ENCODE data around the gene CNPPD1.
"Not testable (repeated sequence)": the region's sequence is repeated elsewhere in the genome, so short reads cannot be mapped to it uniquely, and the experiment has no call there.

CNPPD1 gene

DNA sequence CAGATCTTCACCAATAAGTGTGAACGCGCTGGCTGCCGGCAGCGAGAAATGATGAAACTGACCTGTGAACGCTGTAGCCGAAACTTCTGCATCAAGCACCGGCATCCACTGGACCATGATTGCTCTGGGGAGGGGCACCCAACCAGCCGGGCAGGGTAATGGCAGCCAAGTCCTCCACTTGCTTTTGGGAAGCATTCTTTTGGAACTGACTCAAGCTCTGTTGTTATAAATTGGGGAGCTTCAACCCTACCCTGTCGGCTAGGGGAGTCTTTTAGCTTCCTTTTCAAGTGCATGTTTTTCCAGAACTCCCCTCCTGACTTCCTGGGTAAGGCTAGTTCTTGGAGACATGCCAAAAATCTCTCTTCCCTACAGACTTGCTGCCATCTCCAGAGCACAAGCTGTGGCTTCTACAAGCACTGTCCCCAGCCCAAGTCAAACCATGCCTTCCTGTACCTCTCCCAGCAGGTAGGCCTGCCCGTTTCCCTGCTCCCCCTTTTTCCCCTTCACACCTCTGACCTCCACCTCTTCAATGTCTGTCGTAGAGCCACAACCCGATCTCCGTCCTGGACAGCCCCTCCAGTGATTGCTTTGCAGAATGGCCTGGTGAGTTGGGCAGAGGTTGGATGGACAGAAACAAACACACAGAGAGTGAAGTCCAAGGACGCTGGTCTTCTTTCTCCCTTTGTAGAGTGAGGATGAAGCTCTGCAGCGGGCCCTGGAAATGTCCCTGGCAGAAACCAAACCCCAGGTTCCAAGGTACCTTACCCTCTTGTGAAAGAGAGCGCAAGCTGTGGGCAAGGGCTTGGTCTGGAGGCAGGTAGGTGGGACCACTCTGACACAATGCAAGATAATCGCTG is 31.4 kb upstream of the CNPPD1 start:
- DNase-seq: no peak

GRCh38 chr2:219207134-219207883 is 30.6 kb upstream of the CNPPD1 start:
- DNase-seq: no peak

DNA sequence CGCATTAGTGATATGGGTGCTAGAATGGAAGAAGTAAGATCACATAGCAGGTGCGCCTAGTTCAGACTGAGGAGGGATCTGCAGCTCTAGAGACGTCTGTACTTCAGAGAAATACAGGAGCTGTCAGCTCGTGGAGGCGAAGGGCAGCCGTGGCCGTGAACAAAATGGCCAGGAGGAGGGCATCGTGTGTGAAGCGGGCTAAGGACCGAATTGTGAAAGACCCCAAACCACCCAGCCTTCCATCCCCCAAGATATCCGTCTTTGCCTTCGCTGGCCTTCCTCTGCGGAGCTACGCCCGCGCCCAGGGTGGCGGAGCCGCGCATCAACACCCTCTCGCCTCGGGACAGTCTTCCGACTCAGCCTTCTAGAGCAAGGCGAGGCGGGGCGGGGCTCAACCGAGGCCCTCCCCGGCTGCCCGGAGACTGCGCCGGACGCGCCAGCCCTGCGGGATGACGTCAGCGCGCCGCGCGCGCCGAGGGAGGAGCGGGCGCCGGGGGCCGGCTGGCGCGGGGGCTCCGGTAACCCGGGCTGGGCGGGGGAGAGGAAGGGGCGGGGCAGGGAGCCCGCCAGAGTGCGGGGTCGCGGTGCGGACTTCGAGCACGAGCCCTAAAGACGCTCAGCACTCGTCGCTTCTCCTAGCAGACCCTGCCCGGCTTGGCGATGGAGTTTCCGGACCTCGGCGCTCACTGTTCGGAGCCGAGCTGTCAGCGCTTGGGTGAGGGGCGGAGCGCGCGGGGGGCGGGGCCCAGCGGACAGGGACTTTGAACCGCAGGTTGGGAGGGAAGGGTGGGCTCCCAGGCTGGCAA is 29.8 kb upstream of the CNPPD1 start, which contains the start of gene ZFAND2B:
Gene ZFAND2B, plus strand, starts transcription at position 455 of the 806 bp plus-strand sequence. Its CDS starts 206 bp downstream, at position 661.
- DNase-seq: peak; percentile 85 to 98

DNA sequence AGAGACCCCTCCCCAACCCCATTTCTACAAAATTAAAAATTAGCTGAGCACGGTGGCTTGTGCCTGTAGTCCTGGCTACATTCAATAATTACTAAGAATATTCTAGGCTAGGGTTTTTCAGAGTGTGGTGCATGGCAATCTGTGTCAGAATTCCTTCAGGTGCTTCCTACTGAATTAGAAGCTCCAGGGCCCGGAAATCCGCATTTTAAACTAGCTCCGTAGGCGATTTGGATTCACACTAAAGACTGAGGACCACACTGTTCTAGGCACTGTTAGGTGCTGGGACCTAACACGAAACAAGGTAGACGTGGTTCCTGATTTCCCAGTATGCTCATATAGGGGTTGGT is 29.2 kb upstream of the CNPPD1 start:
- no peak for DNase-seq

GRCh38 chr2:219205165-219205538 is 28.4 kb upstream of the CNPPD1 start:
- DNase-seq: no peak

GRCh38 chr2:219204425-219205164 is 27.9 kb upstream of the CNPPD1 start:
- no peak for DNase-seq

GRCh38 chr2:219201331-219201730 is 24.6 kb upstream of the CNPPD1 start:
- DNase-seq: not testable (repeated sequence)

DNA sequence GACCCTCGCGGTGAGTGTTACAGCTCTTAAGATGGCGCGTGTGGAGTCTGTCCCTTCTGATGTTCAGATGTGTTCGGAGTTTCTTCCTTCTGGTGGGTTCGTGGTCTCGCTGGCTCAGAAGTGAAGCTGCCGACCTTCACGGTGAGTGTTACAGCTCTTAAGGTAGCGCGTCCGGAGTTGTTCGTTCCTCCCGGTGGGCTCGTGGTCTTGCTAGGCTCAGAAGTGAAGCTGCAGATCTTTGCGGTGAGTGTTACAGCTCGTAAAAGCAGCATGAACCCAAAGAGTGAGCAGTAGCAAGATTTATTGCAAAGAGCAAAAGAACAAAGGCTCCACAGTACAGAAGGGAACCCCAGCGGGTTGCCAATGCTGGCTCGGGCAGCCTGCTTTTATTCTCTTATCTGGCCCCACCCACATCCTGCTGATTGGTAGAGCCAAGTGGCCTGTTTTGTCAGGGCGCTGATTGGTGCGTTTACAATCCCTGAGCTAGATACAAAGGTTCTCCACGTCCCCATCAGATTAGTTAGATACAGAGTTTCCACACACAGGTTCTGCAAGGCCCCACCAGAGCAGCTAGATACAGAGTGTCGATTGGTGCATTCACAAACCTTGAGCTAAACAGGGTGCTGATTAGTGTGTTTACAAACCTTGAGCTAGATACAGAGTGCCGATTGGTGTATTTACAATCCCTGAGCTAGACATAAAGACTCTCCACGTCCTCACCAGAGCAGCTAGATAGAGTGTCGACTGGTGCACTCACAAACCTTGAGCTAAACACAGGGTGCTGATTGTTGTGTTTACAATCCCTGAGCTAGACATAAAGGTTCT is 24.0 kb upstream of the CNPPD1 start:
- DNase-seq: peak; percentile 67 to 74

- DNase-seq: peak; percentile 34 to 51
These were observed 22.9 kb upstream of the CNPPD1 start for GRCh38 chr2:219199470-219200211.

- DNase-seq: no peak
These were observed 22.2 kb upstream of the CNPPD1 start for GRCh38 chr2:219198974-219199373.

GRCh38 chr2:219197388-219197787 is 20.7 kb upstream of the CNPPD1 start:
- DNase-seq: no peak

DNA sequence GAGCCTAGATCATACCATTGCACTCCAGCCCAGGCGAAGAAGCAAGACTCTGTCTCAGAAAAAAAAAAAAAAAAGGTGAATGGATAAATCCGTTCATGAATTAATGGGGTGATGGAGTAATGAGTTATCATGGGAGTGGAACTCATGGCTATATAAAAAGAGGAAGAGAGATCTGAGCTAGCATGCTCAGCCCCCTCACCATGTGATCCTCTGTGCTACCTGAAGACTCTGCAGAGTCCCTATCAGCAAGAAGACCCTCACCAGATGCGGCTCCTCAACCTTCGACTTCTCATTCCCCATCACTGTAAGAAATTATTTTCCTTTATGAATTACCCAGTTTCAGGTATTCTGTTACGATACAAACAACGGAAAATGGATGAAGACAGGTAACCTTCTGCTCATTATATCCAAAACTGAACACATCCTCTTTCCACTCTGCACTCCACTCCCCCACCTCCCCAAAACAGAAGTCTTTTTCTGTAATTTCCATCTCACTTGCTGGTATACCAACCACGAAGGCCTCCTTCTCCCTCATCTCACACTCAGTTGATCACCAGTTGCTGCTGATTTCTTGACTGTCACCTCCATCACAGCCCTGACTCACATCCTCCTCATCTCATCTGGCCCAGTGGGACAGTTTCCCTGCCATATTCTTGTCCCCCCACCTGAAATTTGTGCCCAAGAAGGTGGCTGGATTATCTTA is 10.2 kb upstream of the CNPPD1 start:
- no peak for DNase-seq

- no peak for DNase-seq
These were observed 7.4 kb upstream of the CNPPD1 start for GRCh38 chr2:219184121-219184520.

- DNase-seq: no peak
These were observed 6.5 kb upstream of the CNPPD1 start for GRCh38 chr2:219183151-219183772.

- no peak for DNase-seq
These were observed 5.8 kb upstream of the CNPPD1 start for GRCh38 chr2:219182331-219183150.

GRCh38 chr2:219181531-219181930 is 4.8 kb upstream of the CNPPD1 start:
- no peak for DNase-seq

- DNase-seq: no peak
These were observed 4.2 kb upstream of the CNPPD1 start for GRCh38 chr2:219180961-219181360.

- no peak for DNase-seq
These were observed 3.1 kb upstream of the CNPPD1 start for GRCh38 chr2:219179601-219180465.
